ENCODE data around the gene APP. TPM values are rescaled to one million over a fixed set of nuclear protein-coding genes. Genes with fewer than 3 reads are reported as not detected.

Gene APP
- total RNA-seq, 1 experiment from 2014 or later = 560 TPM

- TF ChIP-seq USF2 (CRISPR knock-in tag; IDR thresholded peaks at IDR 0.05) (no peak), ZNF423 (CRISPR knock-in tag; IDR thresholded peaks at IDR 0.05) (no peak), NFE2L1 (CRISPR knock-in tag; IDR thresholded peaks at IDR 0.05) (no peak)
These were observed 209.5 kb downstream of the APP start (continued) for GRCh38 chr21:25961042-25961441.

DNA sequence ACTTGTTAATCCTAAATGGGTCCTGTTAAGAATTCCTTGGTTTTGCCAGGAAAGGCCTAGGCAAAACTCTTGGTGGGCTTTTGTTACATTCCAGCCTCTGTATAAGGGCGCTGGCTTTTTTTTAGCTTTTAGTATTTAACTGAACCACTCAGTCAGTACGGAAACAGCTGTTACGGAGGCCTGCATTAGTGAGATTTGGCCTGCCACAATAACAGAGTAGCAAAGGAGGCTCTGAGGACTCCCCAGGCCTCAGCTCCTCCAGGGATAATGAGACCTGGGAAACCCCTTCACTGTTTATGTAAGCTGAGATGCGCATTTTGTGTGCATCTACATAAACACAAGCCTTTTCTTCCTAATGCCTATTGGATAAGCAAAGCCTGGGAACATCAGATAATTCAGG, 210.2 kb downstream of the APP start:
- Mint-ChIP-seq H3K4me3 (peak overlapping the region; percentile 36), H3K4me1 (peaks cover 65% of the 10 kb centered on the region), H3K27ac (peak overlapping the region; percentile 98), H3K9me3 (no peaks in the 10 kb centered on the region), H3K27me3 (ENCODE audit: low read depth) (no peaks in the 10 kb centered on the region; the same call in 1 of the 2 replicates), H3K36me3 (peaks cover 58% of the 10 kb centered on the region)
- ATAC-seq (peak; percentile 76), DNase-seq (ENCODE audit: low spot score) (peak; percentile 29)
- TF ChIP-seq ZSCAN18 (CRISPR knock-in tag; IDR thresholded peaks at IDR 0.05) (no peak), FOXK1 (CRISPR knock-in tag; IDR thresholded peaks at IDR 0.05) (peak; percentile 59; the same call in 1 of the 2 replicates)
- ChIA-PET CTCF (interaction anchor here (2.1 kb wide), 1 partner anchor 65 kb away, joined by 5 read pairs; no protein-coding TSS in a partner anchor), POLR2A (interaction anchor here (0.6 to 0.8 kb wide), 2 partner anchors 70 to 737 kb away, joined by 3 read pairs; no protein-coding TSS in a partner anchor)

DNA sequence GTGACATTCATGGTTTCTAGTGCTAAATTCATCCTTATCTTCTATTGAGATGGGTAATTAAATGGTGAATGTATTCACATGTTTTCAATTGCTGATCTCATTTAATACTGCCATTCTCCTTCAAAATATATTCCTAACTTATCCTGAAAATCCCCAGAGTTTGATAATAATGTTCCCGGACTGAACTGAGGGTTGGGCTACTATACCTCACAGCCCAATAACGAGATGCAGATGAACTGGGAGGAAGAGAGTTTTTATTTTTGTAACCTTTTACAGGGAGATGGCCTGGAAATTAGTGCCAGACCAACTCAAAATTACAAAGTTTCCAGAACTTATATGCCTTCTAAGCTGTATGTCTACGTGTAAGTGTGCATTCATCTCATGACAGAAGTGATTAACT, 210.8 kb downstream of the APP start:
- POLR2A ChIA-PET = interaction anchor here (0.6 kb wide), 1 partner anchor 738 kb away, joined by 3 read pairs; no protein-coding TSS in a partner anchor
- Mint-ChIP-seq H3K36me3 (peaks cover 58% of the 10 kb centered on the region), H3K4me1 (peaks cover 59% of the 10 kb centered on the region), H3K27ac (peak overlapping the region; percentile 98), H3K4me3 (peak overlapping the region; percentile 36; the same call in 1 of the 2 replicates), H3K27me3 (ENCODE audit: low read depth) (no peaks in the 10 kb centered on the region; the same call in 1 of the 2 replicates), H3K9me3 (no peaks in the 10 kb centered on the region)
- CTCF ChIA-PET = interaction anchor here (2.1 kb wide), 1 partner anchor 64 kb away, joined by 5 read pairs; no protein-coding TSS in a partner anchor
- no peak for ATAC-seq
- DNase-seq (ENCODE audit: low spot score) = no peak
- TF ChIP-seq EMX1 (CRISPR knock-in tag; IDR thresholded peaks at IDR 0.05) = no peak
- TF ChIP-seq ATF3 (CRISPR knock-in tag; conservative IDR thresholded peaks at IDR 0.05) = no peak
- no peak for TF ChIP-seq FOXK1 (CRISPR knock-in tag; IDR thresholded peaks at IDR 0.05)
- no peak for TF ChIP-seq E2F5 (CRISPR knock-in tag; IDR thresholded peaks at IDR 0.05)
- TF ChIP-seq NFE2L1 (CRISPR knock-in tag; IDR thresholded peaks at IDR 0.05) = no peak

GRCh38 chr21:25956993-25957714, 213.4 kb downstream of the APP start:
- H3K36me3 Mint-ChIP-seq = peaks cover 68% of the 10 kb centered on the region
- TF ChIP-seq ZNF512 (CRISPR knock-in tag; IDR thresholded peaks at IDR 0.05; ENCODE audit: borderline replicate concordance) = no peak
- TF ChIP-seq, protein P1, sequence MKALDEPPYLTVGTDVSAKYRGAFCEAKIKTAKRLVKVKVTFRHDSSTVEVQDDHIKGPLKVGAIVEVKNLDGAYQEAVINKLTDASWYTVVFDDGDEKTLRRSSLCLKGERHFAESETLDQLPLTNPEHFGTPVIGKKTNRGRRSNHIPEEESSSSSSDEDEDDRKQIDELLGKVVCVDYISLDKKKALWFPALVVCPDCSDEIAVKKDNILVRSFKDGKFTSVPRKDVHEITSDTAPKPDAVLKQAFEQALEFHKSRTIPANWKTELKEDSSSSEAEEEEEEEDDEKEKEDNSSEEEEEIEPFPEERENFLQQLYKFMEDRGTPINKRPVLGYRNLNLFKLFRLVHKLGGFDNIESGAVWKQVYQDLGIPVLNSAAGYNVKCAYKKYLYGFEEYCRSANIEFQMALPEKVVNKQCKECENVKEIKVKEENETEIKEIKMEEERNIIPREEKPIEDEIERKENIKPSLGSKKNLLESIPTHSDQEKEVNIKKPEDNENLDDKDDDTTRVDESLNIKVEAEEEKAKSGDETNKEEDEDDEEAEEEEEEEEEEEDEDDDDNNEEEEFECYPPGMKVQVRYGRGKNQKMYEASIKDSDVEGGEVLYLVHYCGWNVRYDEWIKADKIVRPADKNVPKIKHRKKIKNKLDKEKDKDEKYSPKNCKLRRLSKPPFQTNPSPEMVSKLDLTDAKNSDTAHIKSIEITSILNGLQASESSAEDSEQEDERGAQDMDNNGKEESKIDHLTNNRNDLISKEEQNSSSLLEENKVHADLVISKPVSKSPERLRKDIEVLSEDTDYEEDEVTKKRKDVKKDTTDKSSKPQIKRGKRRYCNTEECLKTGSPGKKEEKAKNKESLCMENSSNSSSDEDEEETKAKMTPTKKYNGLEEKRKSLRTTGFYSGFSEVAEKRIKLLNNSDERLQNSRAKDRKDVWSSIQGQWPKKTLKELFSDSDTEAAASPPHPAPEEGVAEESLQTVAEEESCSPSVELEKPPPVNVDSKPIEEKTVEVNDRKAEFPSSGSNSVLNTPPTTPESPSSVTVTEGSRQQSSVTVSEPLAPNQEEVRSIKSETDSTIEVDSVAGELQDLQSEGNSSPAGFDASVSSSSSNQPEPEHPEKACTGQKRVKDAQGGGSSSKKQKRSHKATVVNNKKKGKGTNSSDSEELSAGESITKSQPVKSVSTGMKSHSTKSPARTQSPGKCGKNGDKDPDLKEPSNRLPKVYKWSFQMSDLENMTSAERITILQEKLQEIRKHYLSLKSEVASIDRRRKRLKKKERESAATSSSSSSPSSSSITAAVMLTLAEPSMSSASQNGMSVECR (CRISPR knock-in tag; IDR thresholded peaks at IDR 0.05; ENCODE audit: borderline replicate concordance) = no peak
- TF ChIP-seq SP1 (CRISPR knock-in tag; conservative IDR thresholded peaks at IDR 0.05) = no peak
- TF ChIP-seq ETV6 (CRISPR knock-in tag; IDR thresholded peaks at IDR 0.05) = no peak
- TF ChIP-seq FOXP4 (CRISPR knock-in tag; IDR thresholded peaks at IDR 0.05) = no peak
- no peak for TF ChIP-seq ELF4 (CRISPR knock-in tag; IDR thresholded peaks at IDR 0.05; ENCODE audit: low read depth)
- no peak for TF ChIP-seq ZNF416 (CRISPR knock-in tag; IDR thresholded peaks at IDR 0.05)
- no peak for TF ChIP-seq TEAD4 (CRISPR knock-in tag; IDR thresholded peaks at IDR 0.05)

More at GRCh38 chr21:25956993-25957714, 213.4 kb downstream of the APP start:
- Mint-ChIP-seq H3K4me3 (no peak overlapping the region), H3K27me3 (ENCODE audit: low read depth) (no peaks in the 10 kb centered on the region; the same call in 1 of the 2 replicates), H3K27ac (peak overlapping the region; percentile 57; the same call in 1 of the 2 replicates), H3K4me1 (peaks cover 36% of the 10 kb centered on the region), H3K9me3 (no peaks in the 10 kb centered on the region)
- ChIA-PET POLR2A (no interaction called here), CTCF (no interaction called here)
- ATAC-seq (no peak), DNase-seq (ENCODE audit: low spot score) (no peak)
